GM23248 (cell line): Measurements from ENCODE around the gene PCCA. TPM values are rescaled to one million over a fixed set of nuclear protein-coding genes. Genes with fewer than 3 reads are reported as not detected.
"Not testable (repeated sequence)": the region's sequence is repeated elsewhere in the genome, so short reads cannot be mapped to it uniquely, and the experiment has no call there.

Experiments
- DNase-seq: peaks from one replicate; pipeline ENCODE4 v3.0.0-alpha.2; 2015
- H2AFZ ChIP-seq: fragments of 200-600 bp; sonication (generic); 2 replicates; pipeline ENCODE4 v1.6.1; 2016; ENCODE audit warnings: antibody characterized with exemption
- H3F3A ChIP-seq: fragments of 200-600 bp; sonication (generic); 2 replicates; pipeline ENCODE4 v1.6.1; 2016; ENCODE audit warnings: mild to moderate bottlenecking, antibody characterized with exemption, mixed run types; ENCODE audit not compliant: insufficient read depth
- H3K27ac ChIP-seq: fragments of 200-600 bp; sonication (generic); 2 replicates; pipeline ENCODE4 v1.5.1; 2016; ENCODE audit warnings: mild to moderate bottlenecking
- H3K27me3 ChIP-seq: fragments of 200-600 bp; sonication (generic); replicated peaks from 2 replicates; pipeline ENCODE4 v1.6.1; 2016; ENCODE audit warnings: mild to moderate bottlenecking; ENCODE audit not compliant: insufficient read depth
- H3K36me3 ChIP-seq: fragments of 200-600 bp; sonication (generic); 2 replicates; pipeline ENCODE4 v1.6.1; 2016; ENCODE audit warnings: low read depth, mild to moderate bottlenecking
- H3K4me1 ChIP-seq: fragments of 200-600 bp; sonication (generic); 2 replicates; pipeline ENCODE4 v1.6.1; 2016; ENCODE audit warnings: mild to moderate bottlenecking; ENCODE audit not compliant: insufficient read depth
- H3K4me2 ChIP-seq: fragments of 200-600 bp; sonication (generic); one replicate; pipeline ENCODE4 v1.6.1; 2016; ENCODE audit warnings: mild to moderate bottlenecking; ENCODE audit not compliant: unreplicated experiment
- H3K4me3 ChIP-seq: fragments of 200-600 bp; sonication (generic); 2 replicates; pipeline ENCODE4 v1.5.1; 2016; ENCODE audit warnings: mild to moderate bottlenecking
- H3K79me2 ChIP-seq: fragments of 200-600 bp; sonication (generic); 2 replicates; pipeline ENCODE4 v1.6.1; 2016; ENCODE audit warnings: mild to moderate bottlenecking; ENCODE audit not compliant: insufficient read depth
- H3K9ac ChIP-seq: fragments of 200-600 bp; sonication (generic); 2 replicates; pipeline ENCODE4 v1.6.1; 2016; ENCODE audit warnings: mild to moderate bottlenecking
- H3K9me2 ChIP-seq: fragments of 200-600 bp; sonication (generic); 2 replicates; pipeline ENCODE4 v1.6.1; 2016; ENCODE audit warnings: mixed run types, mild to moderate bottlenecking, moderate library complexity; ENCODE audit not compliant: insufficient read depth
- H3K9me3 ChIP-seq: fragments of 200-600 bp; sonication (generic); one replicate; pipeline ENCODE4 v1.6.1; 2017; ENCODE audit warnings: low read depth
- H4K20me1 ChIP-seq: fragments of 200-600 bp; sonication (generic); 2 replicates; pipeline ENCODE4 v1.6.0; 2016; ENCODE audit not compliant: insufficient read depth
- EZH2 ChIP-seq: fragments of 200-600 bp; sonication (generic); IDR thresholded peaks from 2 replicates; pipeline ENCODE4 v1.6.1; 2018; ENCODE audit warnings: antibody characterized with exemption, mild to moderate bottlenecking; ENCODE audit not compliant: insufficient read depth, poor library complexity, severe bottlenecking
- EZH2phosphoT487 ChIP-seq: fragments of 200-600 bp; sonication (generic); IDR thresholded peaks from 2 replicates; pipeline ENCODE4 v1.6.1; 2018; ENCODE audit warnings: antibody characterized with exemption, moderate library complexity, mild to moderate bottlenecking, low read depth; ENCODE audit not compliant: insufficient read depth
- WGBS, 2 experiments: methylation state at CpG; one replicate each; pipeline ENCODE4 v1.1.6; 2015 to 2017; ENCODE audit warnings: low lambda C conversion rate in 2 of 2, low coverage in 1 of 2; ENCODE audit errors: missing lambda C conversion rate in 2 of 2; 5-methylcytosine and 5-hydroxymethylcytosine counted together
- in situ Hi-C: fragments of 300-500 bp; cut with MboI; formaldehyde crosslinking; loops from 2 replicates; pipeline ENCODE4 v1.15.0; 2020
- polyA plus RNA-seq: library from polyadenylated mRNA; unstranded; fragments of >200 nt; fragmentation: Nextera tagmentation; extraction: Ambion mirVana; gene quantifications from 2 replicates; pipeline ENCODE4 v1.2.1, GENCODE V29; 2016
- total RNA-seq: library from RNA; depleted of rRNA; stranded (reverse); fragments of >200 nt; shearing (Covaris generic); gene quantifications from 2 replicates; pipeline ENCODE4 v1.2.3, GENCODE V29; 2014

PCCA gene
- total and polyA plus RNA-seq, 2 experiments from 2014 or later, result 9.1 to 9.6 TPM

DNA sequence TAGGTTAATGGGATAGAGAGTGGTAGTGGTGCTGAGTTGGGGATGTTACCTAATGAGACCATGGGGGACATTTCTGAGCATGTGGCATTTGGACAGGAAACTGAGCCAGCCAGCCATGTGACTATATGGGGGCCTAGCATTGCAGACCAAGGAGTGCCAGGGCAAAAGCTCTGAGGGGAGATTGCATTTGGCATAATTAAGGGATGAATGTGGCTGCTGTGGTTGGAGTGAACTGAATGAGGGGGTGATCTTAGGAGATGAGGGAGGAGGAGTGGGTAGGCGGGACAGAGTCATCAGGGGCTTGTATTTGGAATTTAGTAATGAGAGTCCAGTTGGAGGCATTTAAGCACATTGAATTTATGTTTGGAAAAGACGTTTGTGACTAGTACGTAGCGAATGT lies 6.6 kb downstream of the PCCA start:
- Histone ChIP-seq H2AFZ (no peak overlapping the region), H3K27ac (no peak overlapping the region), H4K20me1 (no peaks in the 10 kb centered on the region), H3K4me2 (no peak overlapping the region), H3K36me3 (no peaks in the 10 kb centered on the region), H3K27me3 (no peaks in the 10 kb centered on the region), H3K9ac (no peak overlapping the region), H3K79me2 (peaks cover 96% of the 10 kb centered on the region), H3K9me2 (no peaks in the 10 kb centered on the region), H3K4me3 (no peak overlapping the region), H3F3A (no peaks in the 10 kb centered on the region), H3K4me1 (peaks cover 7% of the 10 kb centered on the region), H3K9me3 (no peaks in the 10 kb centered on the region)
- 79 to 88% methylated on average over 4 of the region's 4 CpGs for WGBS, 2 experiments
- in situ Hi-C loops, result no loop called here
- DNase-seq, result no peak
- TF ChIP-seq EZH2phosphoT487 (no peak), EZH2 (no peak)

DNA sequence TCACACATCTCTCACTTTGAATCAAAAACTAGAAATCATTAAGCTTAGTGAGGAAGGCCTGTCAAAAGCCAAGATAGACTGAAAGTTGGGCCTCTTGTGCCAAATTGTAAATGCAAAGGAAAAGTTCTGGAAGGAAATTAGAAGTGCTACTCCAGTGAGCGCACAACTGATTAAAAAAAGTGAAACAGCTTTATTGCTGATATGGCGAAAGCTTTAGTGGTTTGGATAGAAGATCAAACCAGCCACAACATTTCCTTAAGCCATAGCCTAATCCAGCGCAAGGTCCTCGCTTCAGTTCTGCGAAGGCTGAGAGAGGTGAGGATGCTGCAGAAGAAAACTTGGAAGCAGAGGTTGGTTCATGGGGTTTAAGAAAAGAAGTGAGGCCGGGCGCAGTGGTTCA lies 7.6 kb downstream of the PCCA start:
- Histone ChIP-seq H3F3A (no peaks in the 10 kb centered on the region), H3K4me3 (no peak overlapping the region), H3K9me2 (no peaks in the 10 kb centered on the region), H3K79me2 (peaks cover 95% of the 10 kb centered on the region), H3K9me3 (no peaks in the 10 kb centered on the region), H3K27ac (no peak overlapping the region), H3K27me3 (no peaks in the 10 kb centered on the region), H2AFZ (no peak overlapping the region), H3K9ac (no peak overlapping the region), H3K4me1 (peaks cover 9% of the 10 kb centered on the region), H3K4me2 (no peak overlapping the region), H3K36me3 (no peaks in the 10 kb centered on the region), H4K20me1 (no peaks in the 10 kb centered on the region)
- DNase-seq, result no peak
- in situ Hi-C loops, result no loop called here
- WGBS, 2 experiments, result 99% methylated on average over 7 of the region's 7 CpGs
- TF ChIP-seq EZH2 (no peak), EZH2phosphoT487 (no peak)

DNA sequence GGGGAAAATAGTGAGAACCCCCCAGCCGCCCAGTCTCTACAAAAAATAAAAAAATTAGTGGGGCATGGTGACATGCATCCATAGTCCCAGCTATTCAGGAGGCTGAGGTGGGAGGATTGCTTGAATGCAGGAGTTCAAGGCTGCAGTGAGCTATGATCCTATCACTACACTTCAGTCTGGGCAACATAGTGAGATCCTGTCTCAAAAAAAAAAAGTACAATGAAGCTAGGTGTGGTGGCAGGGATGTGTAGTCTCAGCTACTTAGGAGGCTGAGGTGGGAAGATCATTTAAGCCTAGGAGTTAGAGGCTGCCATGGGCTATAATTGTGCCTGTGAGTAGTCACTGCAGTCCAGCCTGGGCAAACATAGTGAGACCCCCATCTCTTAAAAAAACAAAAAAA lies 8.9 kb downstream of the PCCA start:
- Histone ChIP-seq H3K27ac (no peak overlapping the region), H2AFZ (no peak overlapping the region), H3K9ac (no peak overlapping the region), H3K9me2 (no peaks in the 10 kb centered on the region), H3K36me3 (no peaks in the 10 kb centered on the region), H3K4me3 (no peak overlapping the region), H3K27me3 (no peaks in the 10 kb centered on the region), H3K9me3 (no peaks in the 10 kb centered on the region), H3K4me2 (no peak overlapping the region), H3K4me1 (peaks cover 9% of the 10 kb centered on the region), H4K20me1 (no peaks in the 10 kb centered on the region), H3K79me2 (peaks cover 95% of the 10 kb centered on the region), H3F3A (no peaks in the 10 kb centered on the region)
- in situ Hi-C loops, result no loop called here
- WGBS, 2 experiments, result 100% methylated on average over 1 of the region's 1 CpG
- no peak for DNase-seq
- no peak for TF ChIP-seq EZH2
- no peak for TF ChIP-seq EZH2phosphoT487

DNA sequence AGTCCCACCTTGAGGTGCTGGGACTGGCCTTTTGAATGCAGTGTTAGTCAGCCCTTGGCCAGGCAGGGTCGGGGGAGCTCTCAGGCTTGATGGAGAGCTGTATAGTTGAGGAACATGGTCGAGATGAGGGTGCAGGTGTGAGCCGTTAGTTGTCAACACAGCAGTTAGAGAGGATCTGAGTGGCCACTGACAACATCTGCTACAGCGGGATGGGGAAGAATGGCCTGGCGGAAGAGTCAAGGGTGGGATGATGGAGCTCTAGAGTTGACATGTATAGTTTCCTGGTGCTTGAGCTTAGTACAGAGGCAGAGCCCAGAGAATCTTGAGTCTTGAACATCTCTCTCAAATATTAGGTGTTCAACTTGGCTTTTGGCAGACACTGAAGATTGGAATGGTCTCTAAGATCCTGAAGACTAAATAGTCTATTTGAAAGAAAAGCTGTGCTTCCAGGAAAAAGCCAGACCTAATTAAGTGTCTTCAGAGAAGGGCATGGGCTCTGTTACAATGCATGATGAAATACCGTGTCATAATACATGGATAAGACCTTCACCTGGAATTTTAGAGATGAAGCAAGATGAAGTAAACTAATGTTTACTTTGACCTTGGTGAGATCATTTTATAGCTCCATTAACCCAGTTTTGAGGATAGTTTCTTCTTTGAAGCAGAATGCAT lies 9.7 kb downstream of the PCCA start:
- 90% methylated on average over 6 of the region's 6 CpGs for WGBS, 2 experiments
- H3K9me2 ChIP-seq, result no peaks in the 10 kb centered on the region
- H3K27ac ChIP-seq, result no peak overlapping the region
- no peak for TF ChIP-seq EZH2
- TF ChIP-seq EZH2phosphoT487, result no peak
- in situ Hi-C loops, result no loop called here
- H3K9ac ChIP-seq, result no peak overlapping the region
- H3K79me2 ChIP-seq, result peaks cover 92% of the 10 kb centered on the region
- no peaks in the 10 kb centered on the region for H3K36me3 ChIP-seq
- peaks cover 9% of the 10 kb centered on the region for H3K4me1 ChIP-seq
- H3K4me3 ChIP-seq, result no peak overlapping the region
- DNase-seq, result no peak
- H3K9me3 ChIP-seq, result no peaks in the 10 kb centered on the region
- no peaks in the 10 kb centered on the region for H3F3A ChIP-seq
- H3K27me3 ChIP-seq, result no peaks in the 10 kb centered on the region
- no peak overlapping the region for H3K4me2 ChIP-seq
- H2AFZ ChIP-seq, result no peak overlapping the region
- H4K20me1 ChIP-seq, result no peaks in the 10 kb centered on the region

DNA sequence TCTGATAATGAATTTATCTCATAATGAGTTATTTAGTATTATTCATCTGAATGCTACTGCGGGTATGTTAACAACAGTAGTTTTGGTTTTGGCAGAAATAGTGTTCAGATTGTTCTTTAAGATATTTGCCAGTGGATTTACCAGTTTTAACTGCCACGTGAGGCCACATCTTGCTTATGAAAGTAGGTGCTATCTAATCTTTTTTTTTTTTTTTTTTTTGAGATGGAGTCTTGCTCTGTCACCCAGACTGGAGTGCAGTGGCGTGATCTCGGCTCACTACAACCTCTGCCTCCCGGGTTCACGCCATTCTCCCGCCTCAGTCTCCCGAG lies 10.2 kb downstream of the PCCA start:
- H4K20me1 ChIP-seq, DNase-seq, H3K27me3 ChIP-seq, H3K4me3 ChIP-seq, H3K4me1 ChIP-seq, in situ Hi-C loops, H3K27ac ChIP-seq, H3K9me3 ChIP-seq, H3K9me2 ChIP-seq, H3K36me3 ChIP-seq, H3F3A ChIP-seq, H2AFZ ChIP-seq, H3K4me2 ChIP-seq, H3K9ac ChIP-seq: not testable (repeated sequence)
- WGBS, 2 experiments, result 98% methylated on average over 8 of the region's 8 CpGs
- peaks cover 87% of the 10 kb centered on the region for H3K79me2 ChIP-seq
